GM23338 (cell line): ENCODE results near the gene COL15A1. TPM values are rescaled to one million over a fixed set of nuclear protein-coding genes. Genes with fewer than 3 reads are reported as not detected.
A peak's percentile ranks its signal among the peaks of the same experiment; 100 is the strongest.

ENCODE experiments used
- ATAC-seq: fragments of 200-7000 bp; cut with Tn5 transposase; 3 replicates; pipeline ENCODE4 v1.9.1; 2020
- DNase-seq: peaks from one replicate; pipeline ENCODE4 v3.0.0-alpha.2; 2015; ENCODE audit warnings: low spot score
- H2AFZ ChIP-seq: fragments of 200-600 bp; sonication (generic); 2 replicates; pipeline ENCODE4 v1.8.0; 2016; ENCODE audit warnings: antibody characterized with exemption, mild to moderate bottlenecking, moderate library complexity
- H3F3A ChIP-seq: fragments of 200-600 bp; sonication (generic); replicated peaks from 2 replicates; pipeline ENCODE4 v1.8.0; 2017; ENCODE audit warnings: antibody characterized with exemption, mixed run types, low read depth
- H3K27ac ChIP-seq: fragments of 200-600 bp; sonication (generic); 2 replicates; pipeline ENCODE4 v1.6.1; 2016; ENCODE audit warnings: low read depth
- H3K27me3 ChIP-seq: fragments of 200-600 bp; sonication (generic); 2 replicates; pipeline ENCODE4 v1.8.0; 2016; ENCODE audit warnings: mild to moderate bottlenecking, mixed run types, moderate library complexity; ENCODE audit not compliant: insufficient read depth
- H3K36me3 ChIP-seq: fragments of 200-600 bp; sonication (generic); 2 replicates; pipeline ENCODE4 v1.8.0; 2016; ENCODE audit warnings: mild to moderate bottlenecking; ENCODE audit not compliant: insufficient read depth
- H3K4me1 ChIP-seq: fragments of 200-600 bp; sonication (generic); 2 replicates; pipeline ENCODE4 v1.8.0; 2016; ENCODE audit warnings: mild to moderate bottlenecking, moderate library complexity; ENCODE audit not compliant: insufficient read depth
- H3K4me2 ChIP-seq: fragments of 200-600 bp; sonication (generic); 2 replicates; pipeline ENCODE4 v1.7.1; 2017; ENCODE audit warnings: mixed run types
- H3K4me3 ChIP-seq: fragments of 200-600 bp; sonication (generic); 2 replicates; pipeline ENCODE4 v1.6.1; 2016; ENCODE audit warnings: mixed run types
- H3K79me2 ChIP-seq: fragments of 200-600 bp; sonication (generic); replicated peaks from 2 replicates; pipeline ENCODE4 v1.8.0; 2017; ENCODE audit warnings: mild to moderate bottlenecking; ENCODE audit not compliant: insufficient read depth
- H3K9me2 ChIP-seq: fragments of 200-600 bp; sonication (generic); 2 replicates; pipeline ENCODE4 v1.8.0; 2017; ENCODE audit not compliant: insufficient read depth
- H4K20me1 ChIP-seq: fragments of 200-600 bp; sonication (generic); replicated peaks from 2 replicates; pipeline ENCODE4 v1.8.0; 2017; ENCODE audit warnings: mild to moderate bottlenecking; ENCODE audit not compliant: insufficient read depth
- H3K27ac Mint-ChIP-seq: 2 replicates; pipeline ENCODE4 v1.8.0; 2020; ENCODE audit warnings: inconsistent platforms, mild to moderate bottlenecking, moderate library complexity, mixed read lengths
- H3K27me3 Mint-ChIP-seq: 3 replicates; pipeline ENCODE4 v1.8.0; 2022; ENCODE audit warnings: low read depth, mild to moderate bottlenecking, moderate library complexity, mixed read lengths, inconsistent platforms; ENCODE audit not compliant: insufficient read depth, poor library complexity
- H3K36me3 Mint-ChIP-seq: 3 replicates; pipeline ENCODE4 v1.8.0; 2021; ENCODE audit warnings: low read depth, mild to moderate bottlenecking, inconsistent platforms, moderate library complexity, mixed read lengths
- H3K4me1 Mint-ChIP-seq: 3 replicates; pipeline ENCODE4 v1.8.0; 2020; ENCODE audit warnings: mild to moderate bottlenecking, inconsistent platforms, mixed read lengths
- H3K4me3 Mint-ChIP-seq: 3 replicates; pipeline ENCODE4 v1.8.0; 2021; ENCODE audit warnings: moderate library complexity, mild to moderate bottlenecking, inconsistent platforms, mixed read lengths
- H3K9me3 Mint-ChIP-seq: 3 replicates; pipeline ENCODE4 v1.8.0; 2020; ENCODE audit warnings: moderate library complexity, mild to moderate bottlenecking, inconsistent platforms, mixed read lengths
- polyA plus RNA-seq: library from polyadenylated mRNA; unstranded; fragments of >200 nt; fragmentation: Nextera tagmentation; extraction: Ambion mirVana; gene quantifications from 2 replicates; pipeline ENCODE4 v1.2.1, GENCODE V29; 2016
- total RNA-seq: library from RNA; depleted of rRNA; stranded (reverse); fragments of >200 nt; shearing (Covaris generic); gene quantifications from 2 replicates; pipeline ENCODE4 v1.2.3, GENCODE V29; 2014
- TF ChIP-seq, protein P1 (sequence below): IDR thresholded peaks from one replicate; pipeline ENCODE4 v1.6.1; 2018; ENCODE audit warnings: antibody characterized with exemption; ENCODE audit not compliant: unreplicated experiment
- TF ChIP-seq, protein P2 (sequence below): fragments of 250-450 bp; sonication (Bioruptor Pico); IDR thresholded peaks from 2 replicates; pipeline ENCODE4 v1.5.0; 2020; ENCODE audit warnings: mild to moderate bottlenecking, moderate library complexity

COL15A1 gene
- total and polyA plus RNA-seq, 2 experiments from 2014 or later = 0.17 to 0.18 TPM

DNA sequence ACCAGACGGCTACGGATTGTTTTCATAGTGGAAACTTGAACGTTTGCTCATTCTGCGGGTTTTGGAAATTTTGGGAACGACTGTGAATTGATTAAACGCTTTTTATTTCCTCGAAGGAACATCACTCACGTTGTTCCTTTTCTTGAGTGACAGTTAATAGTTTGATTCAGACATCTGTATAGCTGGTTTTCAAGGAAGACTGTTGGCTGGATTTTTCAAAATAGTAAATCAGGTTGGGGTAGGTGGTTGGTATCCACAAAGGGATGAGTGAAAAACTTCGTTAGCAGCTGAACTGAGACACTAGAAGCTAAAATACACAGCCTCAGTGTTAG is 162.3 kb downstream of the COL15A1 start:
- Histone ChIP-seq H3K9me2 (no peaks in the 10 kb centered on the region), H3F3A (peaks cover 12% of the 10 kb centered on the region), H3K4me3 (peak overlapping the region; percentile 79), H3K27ac (no peak overlapping the region), H2AFZ (no peak overlapping the region), H3K79me2 (peaks cover 54% of the 10 kb centered on the region), H3K27me3 (peaks cover 25% of the 10 kb centered on the region), H4K20me1 (peaks cover 30% of the 10 kb centered on the region), H3K4me1 (peaks cover 43% of the 10 kb centered on the region), H3K4me2 (peak overlapping the region; percentile 81), H3K36me3 (no peaks in the 10 kb centered on the region)
- Mint-ChIP-seq H3K4me1 (peaks cover 37% of the 10 kb centered on the region), H3K27ac (0 out of 2 replicates have a peak overlapping the region, but pooled peaks have one; percentile 2), H3K27me3 (peaks cover 3% of the 10 kb centered on the region), H3K9me3 (no peaks in the 10 kb centered on the region), H3K36me3 (no peaks in the 10 kb centered on the region; the same call in 2 of the 3 replicates), H3K4me3 (peak overlapping the region; percentile 85)
- no peak for DNase-seq
- TF ChIP-seq, protein P1, sequence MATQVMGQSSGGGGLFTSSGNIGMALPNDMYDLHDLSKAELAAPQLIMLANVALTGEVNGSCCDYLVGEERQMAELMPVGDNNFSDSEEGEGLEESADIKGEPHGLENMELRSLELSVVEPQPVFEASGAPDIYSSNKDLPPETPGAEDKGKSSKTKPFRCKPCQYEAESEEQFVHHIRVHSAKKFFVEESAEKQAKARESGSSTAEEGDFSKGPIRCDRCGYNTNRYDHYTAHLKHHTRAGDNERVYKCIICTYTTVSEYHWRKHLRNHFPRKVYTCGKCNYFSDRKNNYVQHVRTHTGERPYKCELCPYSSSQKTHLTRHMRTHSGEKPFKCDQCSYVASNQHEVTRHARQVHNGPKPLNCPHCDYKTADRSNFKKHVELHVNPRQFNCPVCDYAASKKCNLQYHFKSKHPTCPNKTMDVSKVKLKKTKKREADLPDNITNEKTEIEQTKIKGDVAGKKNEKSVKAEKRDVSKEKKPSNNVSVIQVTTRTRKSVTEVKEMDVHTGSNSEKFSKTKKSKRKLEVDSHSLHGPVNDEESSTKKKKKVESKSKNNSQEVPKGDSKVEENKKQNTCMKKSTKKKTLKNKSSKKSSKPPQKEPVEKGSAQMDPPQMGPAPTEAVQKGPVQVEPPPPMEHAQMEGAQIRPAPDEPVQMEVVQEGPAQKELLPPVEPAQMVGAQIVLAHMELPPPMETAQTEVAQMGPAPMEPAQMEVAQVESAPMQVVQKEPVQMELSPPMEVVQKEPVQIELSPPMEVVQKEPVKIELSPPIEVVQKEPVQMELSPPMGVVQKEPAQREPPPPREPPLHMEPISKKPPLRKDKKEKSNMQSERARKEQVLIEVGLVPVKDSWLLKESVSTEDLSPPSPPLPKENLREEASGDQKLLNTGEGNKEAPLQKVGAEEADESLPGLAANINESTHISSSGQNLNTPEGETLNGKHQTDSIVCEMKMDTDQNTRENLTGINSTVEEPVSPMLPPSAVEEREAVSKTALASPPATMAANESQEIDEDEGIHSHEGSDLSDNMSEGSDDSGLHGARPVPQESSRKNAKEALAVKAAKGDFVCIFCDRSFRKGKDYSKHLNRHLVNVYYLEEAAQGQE = no peak
- TF ChIP-seq, protein P2, sequence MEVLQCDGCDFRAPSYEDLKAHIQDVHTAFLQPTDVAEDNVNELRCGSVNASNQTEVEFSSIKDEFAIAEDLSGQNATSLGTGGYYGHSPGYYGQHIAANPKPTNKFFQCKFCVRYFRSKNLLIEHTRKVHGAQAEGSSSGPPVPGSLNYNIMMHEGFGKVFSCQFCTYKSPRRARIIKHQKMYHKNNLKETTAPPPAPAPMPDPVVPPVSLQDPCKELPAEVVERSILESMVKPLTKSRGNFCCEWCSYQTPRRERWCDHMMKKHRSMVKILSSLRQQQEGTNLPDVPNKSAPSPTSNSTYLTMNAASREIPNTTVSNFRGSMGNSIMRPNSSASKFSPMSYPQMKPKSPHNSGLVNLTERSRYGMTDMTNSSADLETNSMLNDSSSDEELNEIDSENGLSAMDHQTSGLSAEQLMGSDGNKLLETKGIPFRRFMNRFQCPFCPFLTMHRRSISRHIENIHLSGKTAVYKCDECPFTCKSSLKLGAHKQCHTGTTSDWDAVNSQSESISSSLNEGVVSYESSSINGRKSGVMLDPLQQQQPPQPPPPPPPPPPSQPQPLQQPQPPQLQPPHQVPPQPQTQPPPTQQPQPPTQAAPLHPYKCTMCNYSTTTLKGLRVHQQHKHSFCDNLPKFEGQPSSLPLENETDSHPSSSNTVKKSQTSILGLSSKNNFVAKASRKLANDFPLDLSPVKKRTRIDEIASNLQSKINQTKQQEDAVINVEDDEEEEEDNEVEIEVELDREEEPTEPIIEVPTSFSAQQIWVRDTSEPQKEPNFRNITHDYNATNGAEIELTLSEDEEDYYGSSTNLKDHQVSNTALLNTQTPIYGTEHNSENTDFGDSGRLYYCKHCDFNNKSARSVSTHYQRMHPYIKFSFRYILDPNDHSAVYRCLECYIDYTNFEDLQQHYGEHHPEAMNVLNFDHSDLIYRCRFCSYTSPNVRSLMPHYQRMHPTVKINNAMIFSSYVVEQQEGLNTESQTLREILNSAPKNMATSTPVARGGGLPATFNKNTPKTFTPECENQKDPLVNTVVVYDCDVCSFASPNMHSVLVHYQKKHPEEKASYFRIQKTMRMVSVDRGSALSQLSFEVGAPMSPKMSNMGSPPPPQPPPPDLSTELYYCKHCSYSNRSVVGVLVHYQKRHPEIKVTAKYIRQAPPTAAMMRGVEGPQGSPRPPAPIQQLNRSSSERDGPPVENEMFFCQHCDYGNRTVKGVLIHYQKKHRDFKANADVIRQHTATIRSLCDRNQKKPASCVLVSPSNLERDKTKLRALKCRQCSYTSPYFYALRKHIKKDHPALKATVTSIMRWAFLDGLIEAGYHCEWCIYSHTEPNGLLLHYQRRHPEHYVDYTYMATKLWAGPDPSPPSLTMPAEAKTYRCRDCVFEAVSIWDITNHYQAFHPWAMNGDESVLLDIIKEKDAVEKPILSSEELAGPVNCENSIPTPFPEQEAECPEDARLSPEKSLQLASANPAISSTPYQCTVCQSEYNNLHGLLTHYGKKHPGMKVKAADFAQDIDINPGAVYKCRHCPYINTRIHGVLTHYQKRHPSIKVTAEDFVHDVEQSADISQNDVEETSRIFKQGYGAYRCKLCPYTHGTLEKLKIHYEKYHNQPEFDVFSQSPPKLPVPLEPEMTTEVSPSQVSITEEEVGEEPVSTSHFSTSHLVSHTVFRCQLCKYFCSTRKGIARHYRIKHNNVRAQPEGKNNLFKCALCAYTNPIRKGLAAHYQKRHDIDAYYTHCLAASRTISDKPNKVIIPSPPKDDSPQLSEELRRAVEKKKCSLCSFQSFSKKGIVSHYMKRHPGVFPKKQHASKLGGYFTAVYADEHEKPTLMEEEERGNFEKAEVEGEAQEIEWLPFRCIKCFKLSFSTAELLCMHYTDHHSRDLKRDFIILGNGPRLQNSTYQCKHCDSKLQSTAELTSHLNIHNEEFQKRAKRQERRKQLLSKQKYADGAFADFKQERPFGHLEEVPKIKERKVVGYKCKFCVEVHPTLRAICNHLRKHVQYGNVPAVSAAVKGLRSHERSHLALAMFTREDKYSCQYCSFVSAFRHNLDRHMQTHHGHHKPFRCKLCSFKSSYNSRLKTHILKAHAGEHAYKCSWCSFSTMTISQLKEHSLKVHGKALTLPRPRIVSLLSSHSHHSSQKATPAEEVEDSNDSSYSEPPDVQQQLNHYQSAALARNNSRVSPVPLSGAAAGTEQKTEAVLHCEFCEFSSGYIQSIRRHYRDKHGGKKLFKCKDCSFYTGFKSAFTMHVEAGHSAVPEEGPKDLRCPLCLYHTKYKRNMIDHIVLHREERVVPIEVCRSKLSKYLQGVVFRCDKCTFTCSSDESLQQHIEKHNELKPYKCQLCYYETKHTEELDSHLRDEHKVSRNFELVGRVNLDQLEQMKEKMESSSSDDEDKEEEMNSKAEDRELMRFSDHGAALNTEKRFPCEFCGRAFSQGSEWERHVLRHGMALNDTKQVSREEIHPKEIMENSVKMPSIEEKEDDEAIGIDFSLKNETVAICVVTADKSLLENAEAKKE = no peak
- no peak for ATAC-seq
